Heart left ventricle (tissue), 13 donors: ENCODE measurements around the gene FAM120AOS.

Experiments
- CTCF ChIP-seq, 12 donors: fragments of 200-600 bp; sonication (generic) in 4 of 12; IDR thresholded peaks; one replicate each; pipeline versions ENCODE4 v1.5.0 to v1.8.0; 2018 to 2022; ENCODE audit warnings: antibody characterized with exemption in 12 of 12, mild to moderate bottlenecking in 5 of 12
- POLR2A ChIP-seq, 2 donors: fragments of 450-650 bp; IDR thresholded peaks; one replicate each; pipeline ENCODE4 v1.6.1; 2017; ENCODE audit warnings: antibody characterized with exemption in 2 of 2, mild to moderate bottlenecking in 2 of 2, moderate library complexity in 2 of 2
- donor health status: ischemic (EF 13 %, LVEDD 7.1; RV severe dilation, severe dysfunction).
- donor health status: DM: no; HTN: yes; CAD: no.
- donor health status: DM: no; HTN: no; CAD: no.
- donor health status: ischemic (EF 25% LVEDD 6.9; RV normal size, moderate dysfunction).
- donor health status: ischemic (EF 25% LVEDD 5.7; RV mildly dilated, moderate dysfunction).
- donor health status: ischemic (EF 35%, LVEDD 5.7; RV mildly dilated, moderate dysfunction).
- donor health status: nonischemic (EF 11% LVEDD 7.7; RV severe dilation, severe dysfunction).
- donor health status: DM: yes; HTN: yes; CAD: no.
- donor health status: PGD.
- donor health status: ischemic (EF 29% LVEDD 5.4; RV normal size, mild dysfunction).
- donor health status: nonischemic (EF 23%, LVEDD 6.1; RV moderate dilation, normal function).

- TF ChIP-seq POLR2A (IDR thresholded peaks at IDR 0.05) (no peak), CTCF (IDR thresholded peaks at IDR 0.05) (no peak)
Measured at GRCh38 chr9:93475856-93476255, 22.5 kb upstream of the FAM120AOS start.
